Epithelial cell of proximal tubule (primary cell): ENCODE results near the gene RBM5. TPM values are rescaled to one million over a fixed set of nuclear protein-coding genes. Genes with fewer than 3 reads are reported as not detected.

Source experiments
- DNase-seq: peaks from one replicate; pipeline ENCODE4 v3.0.0-alpha.2; 2011; ENCODE audit warnings: low read depth
- H3K4me3 ChIP-seq: 2 replicates; pipeline ENCODE4 v1.5.1; 2011; ENCODE audit warnings: low read depth, mild to moderate bottlenecking, low read length
- CTCF ChIP-seq: conservative IDR thresholded peaks from 2 replicates; pipeline ENCODE4 v1.5.1; 2012; ENCODE audit warnings: low read depth, mild to moderate bottlenecking, low read length
- total RNA-seq: library from RNA; depleted of rRNA; stranded (reverse); fragments of >200 nt; gene quantifications from 2 replicates; pipeline ENCODE4 v1.2.3, GENCODE V29; 2015

Gene RBM5
- total RNA-seq, 1 donor from 2014 or later: 80.7 TPM

DNA sequence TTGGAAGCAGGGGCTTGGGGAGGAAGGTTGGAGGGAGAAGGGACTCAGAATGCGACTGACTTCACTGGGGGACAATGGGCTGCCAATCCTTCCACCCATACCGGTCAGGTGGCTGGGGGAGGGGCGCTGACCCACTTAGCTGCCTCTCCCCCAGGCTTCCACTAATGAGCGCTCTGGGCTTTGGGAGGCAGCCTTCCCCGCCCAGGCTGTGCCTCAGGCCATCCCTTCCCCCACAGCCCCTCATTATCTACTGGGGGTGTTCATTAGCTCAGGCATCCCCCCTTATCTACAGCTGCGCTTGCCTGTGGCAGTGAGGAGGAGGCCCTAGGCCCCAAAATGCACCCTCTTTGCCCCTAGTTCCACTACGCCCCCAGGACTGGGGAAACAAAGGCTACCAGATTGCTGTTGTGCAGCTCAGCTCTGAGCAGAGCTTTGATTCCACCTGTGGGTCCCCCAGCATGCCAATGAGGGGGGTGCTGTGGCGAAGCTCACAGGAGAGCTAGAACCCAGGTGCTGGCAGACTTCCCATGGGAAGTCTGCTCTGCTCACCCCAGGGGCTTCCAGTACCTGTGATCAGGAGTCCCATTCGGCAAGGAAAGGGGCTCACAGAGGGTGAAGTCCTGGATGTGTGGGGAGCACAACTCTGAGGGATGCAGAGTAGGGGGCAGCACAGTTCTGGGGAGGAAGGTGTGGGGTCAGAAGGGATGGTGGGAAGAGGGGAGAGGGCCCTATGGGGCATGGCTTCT is 37.0 kb downstream of the RBM5 start:
- TF ChIP-seq CTCF: no peak
- H3K4me3 ChIP-seq: no peak overlapping the region
- DNase-seq: no peak

DNA sequence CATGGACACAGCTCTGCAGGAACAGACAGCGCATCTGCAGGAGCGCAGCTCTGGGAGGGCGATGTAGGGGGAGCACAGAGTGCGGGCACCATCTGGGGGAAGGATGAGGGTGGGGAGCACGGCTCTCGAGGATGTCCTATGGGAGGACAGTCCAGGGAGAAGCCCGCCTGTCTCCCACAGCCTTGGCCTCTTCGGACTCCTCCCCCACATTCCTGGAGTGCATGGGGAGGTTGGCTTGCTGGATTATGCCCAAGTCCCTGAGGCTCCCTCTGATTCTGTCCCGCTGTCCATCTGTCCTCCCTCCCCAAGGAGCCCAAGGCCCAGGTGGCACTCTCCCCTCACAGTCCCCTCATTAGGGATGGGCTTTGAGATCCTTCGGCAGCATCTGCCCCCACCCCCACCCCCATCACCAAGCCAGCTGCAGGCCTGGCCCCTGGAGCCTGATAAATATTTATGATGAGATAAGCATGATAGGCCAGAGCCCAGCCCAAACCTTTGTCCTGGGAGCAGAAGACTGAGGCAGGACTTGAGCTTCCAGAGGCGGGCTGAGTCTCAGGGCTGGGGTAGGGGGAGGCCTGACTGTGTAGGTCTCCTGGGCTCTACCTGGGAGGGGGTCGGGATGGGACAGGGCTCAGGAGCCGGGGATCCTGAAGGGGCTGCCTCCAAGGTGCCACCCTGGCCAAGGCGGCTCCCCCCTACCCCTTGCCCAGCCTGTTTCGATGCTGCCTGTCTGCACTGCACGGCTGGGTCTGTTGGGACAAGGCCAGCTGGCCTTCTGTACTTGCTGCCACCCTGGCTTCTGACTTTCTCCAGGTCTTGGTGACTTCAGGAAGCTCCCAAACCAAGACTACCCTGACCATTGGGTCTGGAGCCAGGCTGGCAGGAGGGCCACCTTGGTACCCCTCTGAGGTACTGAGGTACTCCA is 37.8 kb downstream of the RBM5 start:
- no peak overlapping the region for H3K4me3 ChIP-seq
- no peak for TF ChIP-seq CTCF
- no peak for DNase-seq

DNA sequence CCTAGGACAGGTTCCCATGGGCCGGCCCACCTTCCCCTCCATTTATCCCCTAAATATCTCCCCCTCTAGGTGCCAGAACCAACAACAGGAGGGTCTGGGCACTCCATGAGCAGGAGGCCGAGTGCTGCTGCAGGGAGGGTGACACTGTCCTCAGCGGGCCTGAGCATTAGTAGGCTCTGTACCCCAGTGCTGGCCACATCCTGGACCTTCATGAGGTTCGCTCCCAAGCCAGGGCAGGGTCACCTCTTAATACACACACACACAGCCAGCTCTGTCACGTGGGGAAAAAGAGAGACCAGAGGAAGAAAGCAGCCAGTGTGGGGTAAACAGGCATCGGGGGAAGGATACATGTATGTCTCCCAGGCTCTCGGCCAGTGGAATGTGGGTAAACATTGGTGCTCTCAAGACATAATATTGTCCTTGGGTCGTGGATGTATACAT is 38.6 kb downstream of the RBM5 start:
- no peak for DNase-seq
- TF ChIP-seq CTCF: no peak
- no peak overlapping the region for H3K4me3 ChIP-seq

GRCh38 chr3:50128001-50128400 is 39.3 kb downstream of the RBM5 start:
- DNase-seq: no peak
- no peak overlapping the region for H3K4me3 ChIP-seq
- no peak for TF ChIP-seq CTCF

DNA sequence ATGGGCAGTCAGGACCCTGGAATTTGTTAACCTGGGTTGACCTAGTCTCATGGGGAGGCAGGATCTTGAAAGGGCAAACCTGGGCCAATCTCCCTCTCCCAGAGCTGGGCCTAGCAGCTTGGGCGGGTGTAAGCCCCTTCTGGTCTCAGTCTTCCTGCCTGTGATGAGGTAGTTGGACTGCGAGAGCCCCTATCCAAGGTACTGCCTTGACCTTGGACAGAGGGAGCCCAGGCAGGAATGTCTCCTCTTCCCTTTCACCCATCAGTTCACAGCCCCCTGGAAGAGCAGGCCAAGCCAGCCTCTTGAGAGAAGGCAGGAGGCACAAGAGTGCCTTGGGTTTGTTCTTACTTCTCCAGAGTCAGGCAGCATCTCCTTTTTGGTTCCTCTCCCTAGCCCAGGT is 41.7 kb downstream of the RBM5 start:
- no peak for DNase-seq
- no peak overlapping the region for H3K4me3 ChIP-seq
- TF ChIP-seq CTCF: no peak

DNA sequence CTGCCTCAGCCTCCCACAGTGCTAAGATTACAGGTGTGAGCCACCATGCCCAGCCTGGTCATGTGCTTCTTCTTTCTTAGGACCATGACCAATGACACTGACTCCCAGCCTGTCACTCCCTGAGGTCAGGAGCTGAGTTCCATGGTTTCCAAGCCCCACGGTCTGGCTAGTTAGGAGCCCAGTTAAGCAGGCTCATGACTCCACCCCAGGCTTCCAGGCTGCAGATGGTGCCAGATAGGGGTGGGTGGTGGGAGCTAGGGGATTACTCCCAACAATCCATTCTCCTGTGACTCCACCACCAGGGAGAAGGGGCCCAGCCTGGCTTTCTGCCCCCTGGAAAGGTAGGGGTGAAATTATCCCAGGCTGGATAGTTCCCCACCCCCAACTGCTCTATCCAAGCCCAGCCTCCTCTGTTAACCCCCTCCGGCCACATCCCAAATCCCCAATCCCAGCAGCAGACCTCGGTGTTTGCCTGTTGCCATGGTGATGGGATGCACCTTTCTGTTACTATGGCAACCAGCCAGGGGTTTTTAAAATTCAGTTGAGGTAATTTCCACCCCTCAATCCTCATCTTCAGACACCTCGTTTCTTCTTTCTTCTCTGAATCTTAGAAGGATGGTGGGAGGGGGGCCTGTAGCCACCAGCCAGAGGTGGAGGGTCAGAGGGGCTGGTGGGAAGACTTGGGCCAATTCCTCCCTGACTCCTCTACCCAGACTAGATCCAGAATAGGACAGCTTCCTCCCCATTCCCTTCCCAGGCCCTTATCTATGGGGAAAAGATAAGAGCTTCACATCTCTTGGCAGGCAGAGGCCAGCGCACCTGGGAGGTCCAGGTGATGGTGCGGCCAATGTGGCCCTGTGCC is 43.9 kb downstream of the RBM5 start:
- no peak overlapping the region for H3K4me3 ChIP-seq
- DNase-seq: no peak
- TF ChIP-seq CTCF: no peak
